ENCODE results near the gene ADA. TPM values are rescaled to one million over a fixed set of nuclear protein-coding genes. Genes with fewer than 3 reads are reported as not detected.

Gene ADA
- total RNA-seq, 1 experiment from 2014 or later = 4.1 TPM

GRCh38 chr20:44644667-44645131 lies 6.8 kb downstream of the ADA start:
- no peak for DNase-seq (ENCODE audit: low read depth)

GRCh38 chr20:44644230-44644617 lies 7.3 kb downstream of the ADA start:
- DNase-seq (ENCODE audit: low read depth) = no peak

- peak; percentile 87 for DNase-seq (ENCODE audit: low read depth)
Observed at GRCh38 chr20:44643596-44644229, 7.8 kb downstream of the ADA start.

- no peak for DNase-seq (ENCODE audit: low read depth)
Observed at GRCh38 chr20:44643154-44643519, 8.4 kb downstream of the ADA start.

GRCh38 chr20:44642203-44643153 lies 9.0 kb downstream of the ADA start:
- DNase-seq (ENCODE audit: low read depth) = peak; percentile 85

GRCh38 chr20:44641325-44641724 lies 10.2 kb downstream of the ADA start:
- DNase-seq (ENCODE audit: low read depth) = no peak

GRCh38 chr20:44640522-44640921 lies 11.0 kb downstream of the ADA start:
- no peak for DNase-seq (ENCODE audit: low read depth)

GRCh38 chr20:44637522-44638372 lies 13.8 kb downstream of the ADA start:
- no peak for DNase-seq (ENCODE audit: low read depth)

GRCh38 chr20:44637042-44637441 lies 14.5 kb downstream of the ADA start:
- no peak for DNase-seq (ENCODE audit: low read depth)

GRCh38 chr20:44635877-44636276 lies 15.6 kb downstream of the ADA start:
- no peak for DNase-seq (ENCODE audit: low read depth)

- DNase-seq (ENCODE audit: low read depth) = no peak
Observed at GRCh38 chr20:44633872-44634600, 17.5 kb downstream of the ADA start.

- DNase-seq (ENCODE audit: low read depth) = no peak
Observed at GRCh38 chr20:44633187-44633810, 18.2 kb downstream of the ADA start.

GRCh38 chr20:44632103-44632752 lies 19.3 kb downstream of the ADA start:
- DNase-seq (ENCODE audit: low read depth) = no peak

GRCh38 chr20:44630297-44630696 lies 21.2 kb downstream of the ADA start:
- DNase-seq (ENCODE audit: low read depth) = no peak

- DNase-seq (ENCODE audit: low read depth) = no peak
Observed at GRCh38 chr20:44629542-44629941, 22.0 kb downstream of the ADA start.

- no peak for DNase-seq (ENCODE audit: low read depth)
Observed at GRCh38 chr20:44629017-44629385, 22.5 kb downstream of the ADA start.

GRCh38 chr20:44627364-44628010 lies 24.0 kb downstream of the ADA start:
- DNase-seq (ENCODE audit: low read depth) = peak; percentile 43

GRCh38 chr20:44626278-44626677 lies 25.2 kb downstream of the ADA start:
- DNase-seq (ENCODE audit: low read depth) = no peak

- no peak for DNase-seq (ENCODE audit: low read depth)
Observed at GRCh38 chr20:44625361-44625760, 26.1 kb downstream of the ADA start.
